Measurements from ENCODE around the gene ZSCAN16. TPM values are rescaled to one million over a fixed set of nuclear protein-coding genes. Genes with fewer than 3 reads are reported as not detected.
A peak's percentile ranks its signal among the peaks of the same experiment; 100 is the strongest.

The ZSCAN16 gene
- polyA plus RNA-seq, 1 donor = 13.1 TPM

DNA sequence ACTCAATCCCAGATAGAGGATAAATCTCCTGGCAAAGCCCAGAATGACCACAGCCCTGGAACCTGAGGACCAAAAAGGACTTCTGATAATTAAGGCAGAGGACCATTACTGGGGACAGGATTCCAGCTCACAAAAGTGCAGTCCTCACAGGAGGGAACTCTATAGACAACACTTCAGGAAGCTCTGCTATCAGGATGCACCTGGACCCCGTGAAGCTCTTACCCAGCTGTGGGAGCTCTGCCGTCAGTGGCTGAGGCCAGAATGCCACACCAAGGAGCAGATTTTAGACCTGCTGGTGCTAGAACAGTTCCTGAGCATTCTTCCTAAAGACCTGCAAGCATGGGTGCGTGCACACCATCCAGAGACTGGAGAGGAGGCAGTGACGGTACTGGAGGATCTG, 992 bp downstream of the ZSCAN16 start:
- DNase-seq = no peak

GRCh38 chr6:28134015-28134414, 9.6 kb downstream of the ZSCAN16 start:
- DNase-seq = no peak

- DNase-seq = no peak
Observed at GRCh38 chr6:28134716-28135115, 10.3 kb downstream of the ZSCAN16 start.

DNA sequence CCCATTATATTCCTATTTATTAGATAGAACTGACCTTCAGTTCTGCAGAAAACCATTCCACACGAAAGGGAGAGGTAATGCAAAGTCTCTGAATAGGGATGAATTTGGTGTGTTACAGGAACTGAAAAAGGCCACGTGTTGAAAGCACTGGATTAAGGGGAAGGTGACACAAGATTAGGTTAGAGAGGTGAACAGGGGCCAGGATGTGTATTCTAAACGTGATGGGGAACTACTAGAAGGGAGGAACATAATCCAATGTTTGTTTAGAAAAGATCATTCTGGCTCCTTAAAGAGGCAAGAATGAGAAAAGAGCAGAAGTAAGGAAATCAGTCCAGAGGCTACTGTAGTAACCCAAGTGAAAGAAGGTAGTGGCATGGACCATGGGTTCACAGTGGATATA, 11.0 kb downstream of the ZSCAN16 start:
- DNase-seq = no peak

- DNase-seq = peak; percentile 90
Observed at GRCh38 chr6:28136585-28137504, 12.4 kb downstream of the ZSCAN16 start.

DNA sequence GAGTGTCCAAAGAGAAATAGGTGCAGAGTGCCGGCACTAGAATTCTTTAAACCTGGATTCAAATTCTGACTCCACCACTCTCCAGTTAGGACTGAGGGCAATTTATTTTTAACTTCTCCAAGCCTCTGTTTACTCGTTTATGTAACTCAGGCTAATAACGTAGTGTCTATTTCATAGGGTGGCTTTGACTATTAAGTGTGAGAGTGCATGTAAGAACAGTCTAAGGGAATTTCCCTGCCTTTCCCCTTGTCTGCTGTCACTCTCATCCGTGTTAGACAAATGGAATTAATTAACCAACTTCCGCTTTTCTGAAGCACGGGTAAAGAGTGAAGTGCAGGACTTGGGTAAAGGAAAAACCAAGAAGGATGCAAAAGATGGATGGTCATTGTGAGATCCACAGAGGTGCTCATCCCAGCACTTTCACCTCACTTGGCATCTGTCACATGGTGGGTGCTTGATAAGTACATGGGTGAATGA, 13.1 kb downstream of the ZSCAN16 start:
- no peak for DNase-seq

GRCh38 chr6:28139860-28140543, 15.6 kb downstream of the ZSCAN16 start:
- no peak for DNase-seq

GRCh38 chr6:28140616-28141015, 16.2 kb downstream of the ZSCAN16 start:
- no peak for DNase-seq

DNA sequence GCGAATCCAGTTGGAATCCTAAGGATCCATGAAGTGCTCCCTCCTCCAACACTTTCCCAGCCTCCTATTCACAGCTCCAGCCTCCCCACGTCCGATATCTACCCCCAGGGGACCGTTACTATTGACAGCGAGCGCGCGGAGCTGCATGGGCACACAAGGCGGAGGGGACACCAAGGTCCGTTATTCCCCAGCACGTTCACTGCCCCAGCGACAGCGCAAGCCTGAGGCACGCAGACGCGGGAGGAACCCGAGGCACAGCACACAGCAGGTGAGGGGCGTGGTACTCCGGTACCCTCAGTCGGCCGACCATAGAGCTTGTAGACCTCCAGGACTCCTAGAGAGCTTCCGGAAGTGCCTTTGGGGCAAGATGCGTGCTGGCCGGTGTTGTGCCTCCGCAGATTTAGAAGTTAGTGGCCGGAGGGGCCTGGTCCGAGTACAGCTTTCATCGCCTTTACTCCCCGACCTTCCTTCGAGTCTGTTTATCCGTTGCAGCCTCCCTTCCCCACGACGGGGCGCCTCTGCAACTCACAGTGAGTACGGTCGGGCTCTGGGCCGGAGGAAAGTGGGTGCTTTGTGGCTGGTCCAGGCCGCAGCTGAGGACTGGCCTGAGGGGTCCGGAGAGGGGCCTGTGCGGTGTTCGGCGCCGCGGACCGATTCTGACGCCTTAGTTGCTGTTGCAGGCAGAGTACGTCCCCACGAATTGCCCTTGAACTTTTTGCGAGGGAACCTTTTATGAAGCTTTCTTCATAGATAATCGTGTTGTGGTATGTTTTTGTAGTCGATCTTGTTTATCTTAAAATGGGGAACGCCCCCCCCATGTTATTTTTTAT, 17.3 kb downstream of the ZSCAN16 start, which contains the start of gene ZKSCAN8:
Gene ZKSCAN8, plus strand, starts transcription at position 384 of the 830 bp plus-strand sequence. CDS start 6,525 bp downstream, outside the sequence.
- DNase-seq = peak; percentile 91

DNA sequence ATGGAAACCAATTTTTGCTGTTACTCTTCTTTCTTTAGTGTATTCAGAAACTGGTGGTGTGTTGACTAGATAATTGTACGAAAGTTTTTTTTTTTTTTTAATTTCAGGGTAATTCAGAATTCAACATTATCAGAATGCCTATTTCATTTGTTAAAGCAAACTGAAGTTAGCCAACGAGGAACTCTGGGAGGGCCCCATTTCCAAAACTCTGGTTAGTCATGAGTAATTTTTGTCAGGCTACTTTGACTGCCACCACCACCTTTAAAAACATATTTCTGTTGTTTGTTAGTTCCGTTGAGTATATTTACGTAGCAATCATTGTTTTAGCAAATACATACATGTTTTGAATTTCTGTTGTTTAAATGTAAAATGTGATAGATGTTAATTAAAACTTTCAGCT, 18.0 kb downstream of the ZSCAN16 start:
- DNase-seq = no peak

GRCh38 chr6:28145231-28145630, 20.8 kb downstream of the ZSCAN16 start:
- DNase-seq = no peak

DNA sequence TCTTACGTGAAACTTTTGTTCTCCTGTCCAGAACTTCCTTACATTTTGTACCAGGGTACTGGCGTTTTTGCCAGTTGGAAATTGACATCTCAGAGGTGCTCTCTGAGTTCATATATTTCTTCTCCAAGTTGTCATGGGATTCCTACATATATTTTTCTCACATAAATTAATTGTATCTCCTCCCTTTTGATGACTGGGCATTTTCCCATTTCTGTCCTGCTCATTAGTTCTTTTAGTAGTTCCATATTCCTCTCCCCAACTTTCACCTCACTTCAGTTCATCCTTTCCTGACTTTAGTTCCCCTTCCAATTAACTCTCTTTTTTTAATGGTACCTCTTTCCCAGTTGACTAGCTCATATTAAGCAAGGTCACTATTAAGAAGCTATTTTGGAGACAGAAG, 28.1 kb downstream of the ZSCAN16 start:
- no peak for DNase-seq

GRCh38 chr6:28153546-28153945, 29.1 kb downstream of the ZSCAN16 start:
- DNase-seq = no peak

- DNase-seq = no peak
Observed at GRCh38 chr6:28154357-28154756, 29.9 kb downstream of the ZSCAN16 start.

- no peak for DNase-seq
Observed at GRCh38 chr6:28158318-28158717, 33.9 kb downstream of the ZSCAN16 start.

DNA sequence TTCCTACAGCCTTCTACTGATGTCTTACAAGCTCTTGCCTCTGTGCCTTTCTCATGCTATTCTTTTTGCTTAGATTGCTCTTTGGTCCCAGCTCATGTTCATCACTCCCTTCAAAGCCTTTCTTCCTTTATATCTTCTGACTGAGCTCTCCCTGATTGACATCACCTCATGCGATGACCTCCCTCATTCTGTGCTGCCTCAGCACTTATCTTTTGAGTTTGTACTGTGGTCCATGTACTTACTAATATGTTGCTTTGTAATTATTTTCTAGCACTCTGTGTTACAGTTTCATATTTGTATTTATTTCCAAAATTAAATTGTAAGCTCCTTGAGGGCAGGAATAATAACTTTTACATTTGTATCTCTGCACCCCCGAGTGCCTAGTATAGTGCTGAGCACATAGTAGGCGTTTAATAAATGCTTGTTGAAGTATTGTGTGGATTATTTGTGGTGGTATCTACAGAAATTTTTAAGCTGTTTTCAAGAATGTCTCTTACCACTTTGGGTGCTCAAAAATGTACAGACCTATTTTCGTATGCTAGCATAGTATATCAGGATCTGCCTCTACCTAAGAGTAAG, 34.7 kb downstream of the ZSCAN16 start:
- DNase-seq = no peak

- DNase-seq = no peak
Observed at GRCh38 chr6:28160233-28160632, 35.8 kb downstream of the ZSCAN16 start.

DNA sequence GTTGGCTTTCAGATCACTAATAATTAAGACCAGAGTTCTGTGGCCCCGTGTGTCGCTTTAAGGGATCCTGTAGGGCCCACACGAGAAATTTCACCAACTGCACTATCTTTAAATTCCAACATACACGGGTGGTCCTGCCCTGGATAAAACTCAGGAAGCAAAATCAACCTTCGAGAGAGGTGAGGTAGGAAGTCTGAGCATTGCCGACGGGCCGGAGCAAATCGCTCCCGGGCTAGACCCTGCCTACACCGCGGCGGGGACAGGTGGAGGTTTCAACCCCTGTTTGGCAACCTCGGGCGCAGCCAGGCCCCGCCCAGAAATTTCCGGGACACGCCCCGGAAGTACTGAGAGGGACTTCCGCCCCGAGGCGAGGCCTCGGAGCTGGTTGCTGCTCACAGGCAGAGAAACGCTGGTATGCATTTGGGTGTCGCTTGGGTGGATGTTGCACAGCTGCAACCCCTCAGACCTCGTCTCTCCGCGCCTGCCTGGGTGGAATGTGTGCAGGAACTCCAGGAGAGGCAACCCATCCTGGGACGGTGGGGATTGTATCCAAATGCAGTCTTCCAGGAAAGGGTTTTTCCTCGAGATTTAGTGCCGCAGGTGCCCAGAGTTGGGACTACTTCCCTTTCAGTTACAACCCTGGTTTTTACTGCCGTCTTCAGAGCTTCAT, 37.1 kb downstream of the ZSCAN16 start:
- peak; percentile 70 for DNase-seq

DNA sequence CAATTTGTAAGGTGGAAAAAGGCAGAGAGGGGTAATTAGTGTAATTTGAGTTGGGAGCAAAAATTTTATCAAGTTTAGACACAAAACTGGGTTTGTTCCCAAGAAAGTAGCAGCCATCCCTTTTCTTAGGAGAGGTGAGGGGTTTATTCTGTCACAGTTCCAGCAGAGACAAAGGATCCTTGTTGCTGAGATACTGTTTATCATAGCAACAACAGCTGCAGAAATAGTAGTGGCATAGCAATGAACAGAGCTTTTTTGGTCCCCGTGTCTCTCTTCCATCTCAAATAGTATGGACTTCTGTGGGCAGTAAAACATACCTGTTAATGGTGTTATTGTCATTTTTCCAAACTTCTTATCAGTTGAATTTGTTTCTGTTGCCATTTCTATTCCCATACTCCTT, 41.2 kb downstream of the ZSCAN16 start:
- DNase-seq = no peak

DNA sequence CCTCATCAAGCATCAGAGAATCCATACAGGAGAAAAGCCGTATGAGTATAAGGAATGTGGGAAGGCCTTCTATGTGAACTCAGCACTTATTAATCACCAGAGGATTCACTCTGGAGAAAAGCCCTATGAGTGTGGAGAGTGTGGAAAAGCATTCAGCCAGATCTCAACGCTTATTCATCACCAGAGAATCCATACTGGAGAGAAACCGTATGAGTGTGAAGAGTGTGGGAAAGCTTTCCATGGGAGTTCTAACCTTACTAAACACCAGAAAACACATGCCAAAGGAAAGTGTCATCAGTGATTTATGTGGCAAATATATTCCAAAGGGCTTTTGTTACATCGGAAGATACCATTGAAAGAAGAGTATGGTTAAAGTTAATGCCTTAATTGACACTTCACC, 42.7 kb downstream of the ZSCAN16 start:
- DNase-seq = no peak

DNA sequence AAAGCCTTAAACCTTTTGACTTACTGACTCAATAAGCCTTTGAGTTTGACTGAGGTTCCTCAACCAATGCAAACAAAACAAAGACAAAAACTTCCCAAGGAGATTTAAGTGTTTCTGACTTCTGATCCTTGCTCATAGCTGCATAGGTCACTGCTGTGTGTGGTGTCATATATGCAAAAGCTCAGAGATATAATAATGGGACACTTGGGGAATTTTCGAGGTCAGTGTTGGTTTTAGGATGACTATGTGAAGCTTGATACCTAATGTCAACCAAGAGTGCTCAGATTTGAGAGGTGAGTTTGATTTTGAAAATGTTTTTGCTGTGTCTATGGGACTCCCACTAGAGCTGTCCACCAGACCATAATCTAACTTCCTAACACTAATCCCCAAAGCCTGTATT, 43.5 kb downstream of the ZSCAN16 start:
- DNase-seq = no peak
